PFSK-1 (cell line): ENCODE data around the gene CEP68.

Experiments used
- POLR2AphosphoS5 ChIP-seq: IDR thresholded peaks from 2 replicates; pipeline ENCODE4 v1.6.1; 2012; ENCODE audit warnings: low read depth, mild to moderate bottlenecking, control low read depth, low read length, moderate library complexity
- TAF1 ChIP-seq: IDR thresholded peaks from 2 replicates; pipeline ENCODE4 v1.6.1; 2012; ENCODE audit warnings: low read length, control low read depth, borderline replicate concordance; ENCODE audit not compliant: insufficient read depth

- TF ChIP-seq TAF1 (no peak), POLR2AphosphoS5 (no peak)
These were observed 36.6 kb downstream of the CEP68 start for GRCh38 chr2:65092791-65093190.
